ENCODE data around the gene HAP1.
"Not testable (repeated sequence)": the region's sequence is repeated elsewhere in the genome, so short reads cannot be mapped to it uniquely, and the experiment has no call there.

HAP1 gene

DNA sequence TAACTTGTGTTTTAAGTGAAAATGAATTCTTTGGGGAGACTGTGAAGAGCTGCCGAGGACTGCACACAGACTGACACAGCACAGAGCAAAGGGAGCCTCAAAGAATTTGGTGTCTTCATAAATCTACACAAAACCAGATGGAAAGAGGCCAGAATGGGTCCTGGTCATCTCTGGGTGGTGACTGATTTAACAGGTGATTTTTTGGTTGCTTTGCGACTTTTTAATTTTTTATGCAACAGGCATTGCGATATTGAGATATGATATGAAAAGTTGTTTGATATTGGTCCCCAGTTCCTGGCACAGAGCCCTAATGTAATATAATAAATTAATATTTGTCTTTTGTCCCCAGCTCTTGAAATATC lies 58.4 kb downstream of the HAP1 start:
- Histone ChIP-seq H3K27ac (ENCODE audit: insufficient read depth, low read length, poor library complexity, severe bottlenecking) (no peak overlapping the region), H3K4me1 (ENCODE audit: control insufficient read depth, insufficient read depth, low read length, poor library complexity, severe bottlenecking) (peaks cover 4% of the 10 kb centered on the region)
- DNase-seq = no peak

DNA sequence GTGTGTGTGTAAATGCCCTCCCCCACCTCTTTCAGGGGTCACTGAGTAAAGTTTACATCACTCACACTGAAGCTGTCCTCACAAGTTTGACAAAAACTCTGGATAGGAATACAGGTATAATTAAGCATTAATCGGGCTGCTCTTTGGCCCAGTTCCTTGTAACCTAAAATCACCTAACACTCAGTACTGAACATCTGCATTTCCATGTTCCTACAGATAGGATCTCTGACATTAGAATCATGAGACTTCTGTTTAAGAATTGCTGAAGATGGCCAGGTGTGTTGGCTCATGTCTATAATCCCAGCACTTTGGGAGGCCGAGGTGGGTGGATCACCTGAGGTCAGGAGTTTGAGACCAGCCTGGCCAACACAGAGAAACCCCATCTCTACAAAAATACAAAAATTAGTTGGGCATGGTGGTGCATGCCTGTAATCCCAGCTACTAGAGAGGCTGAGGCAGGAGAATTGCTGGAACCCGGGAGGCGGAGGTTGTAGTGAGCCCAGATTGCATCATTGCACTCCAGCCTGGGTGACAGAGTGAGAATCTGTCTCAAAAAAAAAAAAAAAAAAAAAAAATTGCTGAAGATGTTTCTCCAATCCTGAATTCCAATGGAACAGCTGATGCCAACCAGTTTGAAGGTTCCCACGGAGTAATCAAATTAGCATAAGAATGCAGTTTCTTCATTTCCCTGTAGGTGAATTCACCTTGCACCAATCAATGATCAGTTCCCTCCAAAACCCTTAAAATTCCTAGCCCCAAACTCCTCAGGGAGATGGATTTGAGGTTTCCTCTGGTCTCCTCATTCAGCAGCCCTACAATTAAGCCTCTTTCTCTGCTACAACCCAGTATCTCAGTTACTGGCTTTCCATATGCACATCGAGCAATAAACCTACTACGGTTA lies 59.0 kb downstream of the HAP1 start:
- DNase-seq; H3K9me3 ChIP-seq (ENCODE audit: control insufficient read depth, low read length); H3K36me3 ChIP-seq (ENCODE audit: control insufficient read depth, insufficient read depth, low read length); H3K27me3 ChIP-seq (replicated peaks; ENCODE audit: control insufficient read depth, insufficient read depth, low read length, poor library complexity, severe bottlenecking); H3K4me3 ChIP-seq (ENCODE audit: insufficient read depth, low read depth, low read length, poor library complexity, severe bottlenecking); H3K4me1 ChIP-seq (ENCODE audit: control insufficient read depth, insufficient read depth, low read length, poor library complexity, severe bottlenecking); H3K27ac ChIP-seq (ENCODE audit: insufficient read depth, low read length, poor library complexity, severe bottlenecking): not testable (repeated sequence)

More for the DNA sequence above, 58.4 kb downstream of the HAP1 start:
- H3K4me3 ChIP-seq (ENCODE audit: insufficient read depth, low read depth, low read length, poor library complexity, severe bottlenecking) = no peak overlapping the region
- no peaks in the 10 kb centered on the region for H3K9me3 ChIP-seq (ENCODE audit: control insufficient read depth, low read length)
- no peaks in the 10 kb centered on the region for H3K36me3 ChIP-seq (ENCODE audit: control insufficient read depth, insufficient read depth, low read length)
- no peaks in the 10 kb centered on the region for H3K27me3 ChIP-seq (replicated peaks; ENCODE audit: control insufficient read depth, insufficient read depth, low read length, poor library complexity, severe bottlenecking)
